GM12878 (cell line): ENCODE results near the gene CCDC197. TPM values are rescaled to one million over a fixed set of nuclear protein-coding genes. Genes with fewer than 3 reads are reported as not detected.

Experiments used
- ATAC-seq: fragments of 200-7000 bp; cut with Tn5 transposase; 3 replicates; pipeline ENCODE4 v1.9.1; 2020; ENCODE audit warnings: mild to moderate bottlenecking, moderate library complexity
- BruUV-seq: library from RNA; stranded (reverse); fragments of 400-500 nt; replicated peaks from 2 replicates; lab custom pipeline; 2021; lab: Mats Ljungman, UMichigan
- CTCF ChIA-PET: fragments of 300-600 bp; sonication (Branson Sonifier 250); formaldehyde crosslinking; extraction: SDS; loops from one replicate; lab custom pipeline; 2021; ENCODE audit warnings: inconsistent platforms; lab: Yijun Ruan, JAX
- POLR2A ChIA-PET: fragments of 350-600 bp; formaldehyde crosslinking; extraction: SDS; loops from one replicate; lab custom pipeline; 2021; ENCODE audit warnings: inconsistent platforms; lab: Charles Lee
- RAD21 ChIA-PET: fragments of 300-600 bp; sonication (Branson Sonifier 250); formaldehyde crosslinking; loops from one replicate; lab custom pipeline; 2023; ENCODE audit warnings: antibody characterized with exemption; ENCODE audit not compliant: unreplicated experiment; lab: Charles Lee
- SMC1A ChIA-PET: fragments of 300-600 bp; sonication (Branson Sonifier 250); formaldehyde crosslinking; loops from one replicate; lab custom pipeline; 2023; ENCODE audit not compliant: unreplicated experiment, uncharacterized antibody; lab: Charles Lee
- DNase-seq: peaks from one replicate; pipeline ENCODE4 v3.0.0-alpha.2; 2011; ENCODE audit warnings: low read depth, low spot score
- FAIRE-seq: peaks from 3 replicates; lab custom pipeline; 2011; peaks lifted over from hg19 to GRCh38; lab: Jason Lieb, UNC
- H2AFZ ChIP-seq: 2 replicates; pipeline ENCODE4 v1.6.0; 2011; ENCODE audit warnings: low read depth, low read length, control low read depth; ENCODE audit not compliant: control insufficient read depth
- H3K27ac ChIP-seq: 2 replicates; pipeline ENCODE4 v1.5.1; 2011; ENCODE audit warnings: control low read depth; ENCODE audit not compliant: control insufficient read depth, insufficient read depth
- H3K27me3 ChIP-seq, 2 experiments: replicated peaks in 1 of 2; 2 replicates each; pipeline versions ENCODE4 v1.6.0 to v1.6.1; 2011; ENCODE audit warnings: low read length in 1 of 2; ENCODE audit not compliant: control insufficient read depth in 2 of 2, insufficient read depth in 2 of 2
- H3K36me3 ChIP-seq, 2 experiments: 2 replicates each; pipeline ENCODE4 v1.5.1; 2011; ENCODE audit warnings: low read length in 1 of 2; ENCODE audit not compliant: control insufficient read depth in 2 of 2, insufficient read depth in 2 of 2
- H3K4me1 ChIP-seq: 2 replicates; pipeline ENCODE4 v1.6.1; 2011; ENCODE audit warnings: mild to moderate bottlenecking, low read length, moderate library complexity, mixed read lengths; ENCODE audit not compliant: control insufficient read depth, insufficient read depth
- H3K4me2 ChIP-seq: 2 replicates; pipeline ENCODE4 v1.6.0; 2011; ENCODE audit warnings: control low read depth; ENCODE audit not compliant: control insufficient read depth, insufficient read depth
- H3K4me3 ChIP-seq: fragments of 200-600 bp; sonication (generic); 2 replicates; pipeline ENCODE4 v1.5.1; 2016
- H3K79me2 ChIP-seq: 2 replicates; pipeline ENCODE4 v1.6.0; 2011; ENCODE audit warnings: low read length; ENCODE audit not compliant: control insufficient read depth, insufficient read depth
- H3K9ac ChIP-seq: 2 replicates; pipeline ENCODE4 v1.8.0; 2011; ENCODE audit warnings: low read length, control low read depth, mixed read lengths; ENCODE audit not compliant: control insufficient read depth, insufficient read depth
- H3K9me3 ChIP-seq: replicated peaks from 3 replicates; pipeline ENCODE4 v1.5.1; 2011; ENCODE audit warnings: mild to moderate bottlenecking, low read length; ENCODE audit not compliant: control insufficient read depth, insufficient read depth
- H4K20me1 ChIP-seq: 2 replicates; pipeline ENCODE4 v1.6.0; 2011; ENCODE audit not compliant: control insufficient read depth, insufficient read depth
- BACH1 ChIP-seq: fragments of 450-650 bp; IDR thresholded peaks from 2 replicates; pipeline ENCODE4 v1.6.1; 2017; ENCODE audit warnings: mild to moderate bottlenecking, borderline replicate concordance
- E4F1 ChIP-seq: fragments of 450-650 bp; IDR thresholded peaks from 2 replicates; pipeline ENCODE4 v1.6.1; 2018; ENCODE audit warnings: borderline replicate concordance, mild to moderate bottlenecking; ENCODE audit not compliant: partially characterized antibody
- HCFC1 ChIP-seq: fragments of 150-350 bp; IDR thresholded peaks from 2 replicates; pipeline ENCODE4 v1.6.1; 2014; ENCODE audit warnings: low read length
- MYC ChIP-seq: IDR thresholded peaks from 2 replicates; pipeline ENCODE4 v1.6.1; 2011; ENCODE audit warnings: mild to moderate bottlenecking, low read length, moderate library complexity, inconsistent platforms; ENCODE audit not compliant: insufficient read depth, insufficient replicate concordance, insufficient read length, severe bottlenecking
- SIX5 ChIP-seq: IDR thresholded peaks from 2 replicates; pipeline ENCODE4 v1.6.1; 2011; ENCODE audit warnings: mild to moderate bottlenecking, low read depth, low read length, moderate library complexity; ENCODE audit not compliant: severe bottlenecking
- ZBTB33 ChIP-seq: fragments of 450-650 bp; IDR thresholded peaks from 2 replicates; pipeline ENCODE4 v1.6.1; 2017; ENCODE audit warnings: mild to moderate bottlenecking
- whole genome bisulfite sequencing: methylation state at CpG from one replicate; pipeline ENCODE4 v1.1.6; 2016; ENCODE audit warnings: low lambda C conversion rate; ENCODE audit not compliant: insufficient replicate concordance, insufficient coverage; ENCODE audit errors: missing lambda C conversion rate; 5-methylcytosine and 5-hydroxymethylcytosine counted together
- in situ Hi-C: fragments of 300-500 bp; cut with MboI; formaldehyde crosslinking; loops from 9 replicates; pipeline ENCODE4 v1.14.3; 2018; ENCODE audit warnings: mixed read lengths
- intact Hi-C: fragments of 100-400 bp; cut with micrococcal nuclease; formaldehyde crosslinking; loops from one replicate; pipeline ENCODE4 v1.14.2; 2022; ENCODE audit not compliant: unreplicated experiment
- polyA plus RNA-seq, 11 experiments: library from polyadenylated mRNA; depleted of rRNA in 4 of 11; unstranded in 6 of 11; stranded (reverse) in 5 of 11; fragments of >200 nt; fragmentation: Nextera tagmentation in 4 of 11; fragmentation: Illumina TruSeq in 1 of 11; extraction: Ambion mirVana in 4 of 11; extraction: Trizol in 1 of 11; gene quantifications; 1 replicate in 1 of 11; 2 replicates in 10 of 11; pipeline versions ENCODE4 v1.2.1 to v1.2.3, GENCODE V29; 2011 to 2016; ENCODE audit warnings: inconsistent platforms in 2 of 11, missing spikeins in 2 of 11, low read depth in 1 of 11
- total RNA-seq, 4 experiments: library from RNA; depleted of rRNA in 3 of 4; stranded (reverse); fragments of >200 nt in 3 of 4; fragmentation: Illumina TruSeq in 1 of 4; extraction: Trizol in 1 of 4; gene quantifications; 2 replicates each; pipeline versions ENCODE4 v1.2.1 to v1.2.3, GENCODE V29; 2013 to 2021
- TF ChIP-seq, protein P1 (sequence below): IDR thresholded peaks from 2 replicates; pipeline ENCODE4 v1.6.1; 2011; ENCODE audit warnings: mild to moderate bottlenecking, low read depth, low read length, moderate library complexity; ENCODE audit not compliant: insufficient replicate concordance
- TF ChIP-seq, protein P2 (sequence below): fragments of 450-650 bp; IDR thresholded peaks from 2 replicates; pipeline ENCODE4 v1.6.1; 2016; ENCODE audit warnings: mild to moderate bottlenecking
- TF ChIP-seq, protein P3 (sequence below): fragments of 450-650 bp; IDR thresholded peaks from 2 replicates; pipeline ENCODE4 v1.6.1; 2017; ENCODE audit warnings: borderline replicate concordance

CCDC197 gene
- total and polyA plus RNA-seq, 10 of the 15 experiments (the other 5 are each of a cell fraction or from before 2014, with no cell fraction given), result 0.12 TPM; not detected in 9

DNA sequence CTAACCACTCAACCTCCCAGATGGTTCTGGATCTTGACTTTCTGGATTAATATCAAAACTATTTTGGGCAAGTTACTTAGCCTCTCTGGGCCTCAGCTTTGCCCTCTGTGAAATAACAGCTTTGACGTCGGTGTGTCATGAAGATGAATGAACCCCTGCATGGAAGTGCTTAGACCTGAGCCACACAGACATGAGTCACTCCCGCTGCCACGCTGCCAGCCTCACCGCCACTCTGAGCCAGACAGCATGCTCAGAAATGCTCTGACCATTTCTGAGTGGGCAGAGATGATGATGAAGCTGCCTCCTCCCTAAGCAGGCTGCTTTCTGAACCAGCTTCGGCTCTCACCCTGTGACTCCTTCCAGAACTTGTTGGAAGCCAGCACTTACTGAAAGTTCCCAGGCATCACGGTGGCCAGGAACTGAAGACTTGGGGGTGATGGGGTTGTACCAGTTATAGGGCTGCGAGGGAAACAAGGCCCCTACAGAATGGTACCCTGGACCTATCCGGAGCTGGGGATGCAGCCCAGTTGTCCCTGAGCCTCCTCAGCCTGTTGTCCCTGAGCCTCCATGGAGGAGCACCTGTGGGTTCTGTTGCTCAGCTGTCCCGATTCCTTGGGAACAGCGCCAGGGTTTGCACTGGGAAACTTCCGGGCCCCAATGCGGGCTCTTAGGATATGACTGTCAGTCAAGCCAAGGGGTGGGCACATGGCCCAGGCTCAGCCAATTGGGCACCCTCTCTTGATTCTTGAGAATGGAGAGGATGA is 2.0 kb upstream of the CCDC197 start:
- FAIRE-seq (no peak), DNase-seq (no peak)
- CTCF ChIA-PET, result interaction anchor here (1.4 to 16.9 kb wide), 3 partner anchors 10 to 57 kb away, joined by 3 to 541 read pairs (median 399); partner anchors contain the start of gene ASB2

More for the DNA sequence above, 2.0 kb upstream of the CCDC197 start:
- SMC1A ChIA-PET, result interaction anchor here (1.1 to 7.3 kb wide), 4 partner anchors 9 to 57 kb away, joined by 3 to 180 read pairs (median 80); partner anchors contain the start of gene ASB2
- intact Hi-C loops (no loop called here), in situ Hi-C loops (no loop called here)
- H3K27me3 ChIP-seq, result no peaks in the 10 kb centered on the region
- peaks cover 17% of the 10 kb centered on the region for H3K4me1 ChIP-seq
- H3K79me2 ChIP-seq, result no peaks in the 10 kb centered on the region
- no peaks in the 10 kb centered on the region for H3K36me3 ChIP-seq
- no peaks in the 10 kb centered on the region for H3K9me3 ChIP-seq
- H3K9ac ChIP-seq, result no peak overlapping the region
- POLR2A ChIA-PET, result interaction anchor here (1.4 kb wide), 1 partner anchor 36 kb away, joined by 3 read pairs; no protein-coding TSS in a partner anchor
- 55% methylated on average over 13 of the region's 13 CpGs for WGBS
- H3K4me3 ChIP-seq, result no peak overlapping the region
- H3K4me2 ChIP-seq, result no peak overlapping the region
- no TSS peak for BruUV-seq
- RAD21 ChIA-PET, result interaction anchor here (1.0 to 2.5 kb wide), 2 partner anchors 34 to 55 kb away, joined by 3 to 9 read pairs; no protein-coding TSS in a partner anchor
- H2AFZ ChIP-seq, result no peak overlapping the region
- ATAC-seq, result no peak
- no peak overlapping the region for H3K27ac ChIP-seq
- no peaks in the 10 kb centered on the region for H4K20me1 ChIP-seq
- TF ChIP-seq SIX5, result no peak
- TF ChIP-seq, protein P1, sequence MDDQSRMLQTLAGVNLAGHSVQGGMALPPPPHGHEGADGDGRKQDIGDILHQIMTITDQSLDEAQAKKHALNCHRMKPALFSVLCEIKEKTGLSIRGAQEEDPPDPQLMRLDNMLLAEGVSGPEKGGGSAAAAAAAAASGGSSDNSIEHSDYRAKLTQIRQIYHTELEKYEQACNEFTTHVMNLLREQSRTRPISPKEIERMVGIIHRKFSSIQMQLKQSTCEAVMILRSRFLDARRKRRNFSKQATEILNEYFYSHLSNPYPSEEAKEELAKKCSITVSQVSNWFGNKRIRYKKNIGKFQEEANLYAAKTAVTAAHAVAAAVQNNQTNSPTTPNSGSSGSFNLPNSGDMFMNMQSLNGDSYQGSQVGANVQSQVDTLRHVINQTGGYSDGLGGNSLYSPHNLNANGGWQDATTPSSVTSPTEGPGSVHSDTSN, result peak; percentile 75
- TF ChIP-seq, protein P2, sequence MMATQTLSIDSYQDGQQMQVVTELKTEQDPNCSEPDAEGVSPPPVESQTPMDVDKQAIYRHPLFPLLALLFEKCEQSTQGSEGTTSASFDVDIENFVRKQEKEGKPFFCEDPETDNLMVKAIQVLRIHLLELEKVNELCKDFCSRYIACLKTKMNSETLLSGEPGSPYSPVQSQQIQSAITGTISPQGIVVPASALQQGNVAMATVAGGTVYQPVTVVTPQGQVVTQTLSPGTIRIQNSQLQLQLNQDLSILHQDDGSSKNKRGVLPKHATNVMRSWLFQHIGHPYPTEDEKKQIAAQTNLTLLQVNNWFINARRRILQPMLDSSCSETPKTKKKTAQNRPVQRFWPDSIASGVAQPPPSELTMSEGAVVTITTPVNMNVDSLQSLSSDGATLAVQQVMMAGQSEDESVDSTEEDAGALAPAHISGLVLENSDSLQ, result peak; percentile 79
- no peak for TF ChIP-seq HCFC1
- no peak for TF ChIP-seq BACH1
- no peak for TF ChIP-seq MYC
- no peak for TF ChIP-seq ZBTB33
- TF ChIP-seq E4F1, result no peak
- TF ChIP-seq, protein P3, sequence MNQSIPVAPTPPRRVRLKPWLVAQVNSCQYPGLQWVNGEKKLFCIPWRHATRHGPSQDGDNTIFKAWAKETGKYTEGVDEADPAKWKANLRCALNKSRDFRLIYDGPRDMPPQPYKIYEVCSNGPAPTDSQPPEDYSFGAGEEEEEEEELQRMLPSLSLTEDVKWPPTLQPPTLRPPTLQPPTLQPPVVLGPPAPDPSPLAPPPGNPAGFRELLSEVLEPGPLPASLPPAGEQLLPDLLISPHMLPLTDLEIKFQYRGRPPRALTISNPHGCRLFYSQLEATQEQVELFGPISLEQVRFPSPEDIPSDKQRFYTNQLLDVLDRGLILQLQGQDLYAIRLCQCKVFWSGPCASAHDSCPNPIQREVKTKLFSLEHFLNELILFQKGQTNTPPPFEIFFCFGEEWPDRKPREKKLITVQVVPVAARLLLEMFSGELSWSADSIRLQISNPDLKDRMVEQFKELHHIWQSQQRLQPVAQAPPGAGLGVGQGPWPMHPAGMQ, result no peak
- TF ChIP-seq, all 136 proteins: peak for 2
